HG03558 (cell line): ENCODE data around the gene ISCU.

Source experiments
- ATAC-seq: cut with Tn5 transposase; IDR thresholded peaks from one replicate; pipeline ENCODE4 v1.9.1; 2021; ENCODE audit warnings: moderate number of reproducible peaks; ENCODE audit not compliant: unreplicated experiment; ENCODE audit errors: extremely low read depth

Gene ISCU

DNA sequence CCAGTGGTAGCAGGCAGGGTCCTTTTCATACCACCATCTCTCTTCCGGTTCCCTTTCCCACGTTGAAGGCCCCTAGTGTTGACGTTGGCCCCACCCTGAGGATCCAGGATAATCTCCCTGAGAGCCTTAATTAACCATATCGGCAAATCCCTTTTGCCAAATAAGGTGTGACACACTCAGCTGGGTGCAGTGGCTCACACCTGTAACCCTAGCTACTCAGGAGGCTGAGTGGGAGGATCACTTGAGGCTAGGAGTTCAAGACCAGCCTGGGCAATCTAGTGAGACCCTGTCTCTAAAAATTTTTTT lies 38.3 kb downstream of the ISCU start:
- no peak for ATAC-seq

DNA sequence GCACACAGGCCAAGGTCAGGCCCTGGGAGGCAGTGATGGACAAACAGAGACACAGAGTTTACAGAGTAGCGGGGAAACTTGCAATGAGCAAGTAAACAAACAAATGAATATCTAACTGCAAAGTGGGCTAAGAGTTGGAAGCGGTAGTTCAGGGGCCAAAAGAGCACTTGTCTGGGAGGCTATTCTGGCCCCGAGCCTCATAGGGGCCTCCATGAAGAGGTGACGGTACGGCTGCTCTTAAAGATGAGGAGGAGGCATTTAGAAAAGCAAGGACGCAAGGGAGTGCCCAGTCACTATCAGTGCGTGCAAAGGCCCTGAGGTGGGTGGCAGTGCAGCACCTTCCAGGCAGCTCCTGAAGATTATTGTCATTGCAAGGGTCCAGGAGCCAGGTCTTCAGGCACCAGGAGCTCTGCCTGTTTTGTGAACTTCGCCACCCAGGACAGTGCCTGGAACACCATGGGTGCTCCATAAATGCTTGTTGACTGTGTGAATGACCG lies 39.9 kb downstream of the ISCU start:
- no peak for ATAC-seq

DNA sequence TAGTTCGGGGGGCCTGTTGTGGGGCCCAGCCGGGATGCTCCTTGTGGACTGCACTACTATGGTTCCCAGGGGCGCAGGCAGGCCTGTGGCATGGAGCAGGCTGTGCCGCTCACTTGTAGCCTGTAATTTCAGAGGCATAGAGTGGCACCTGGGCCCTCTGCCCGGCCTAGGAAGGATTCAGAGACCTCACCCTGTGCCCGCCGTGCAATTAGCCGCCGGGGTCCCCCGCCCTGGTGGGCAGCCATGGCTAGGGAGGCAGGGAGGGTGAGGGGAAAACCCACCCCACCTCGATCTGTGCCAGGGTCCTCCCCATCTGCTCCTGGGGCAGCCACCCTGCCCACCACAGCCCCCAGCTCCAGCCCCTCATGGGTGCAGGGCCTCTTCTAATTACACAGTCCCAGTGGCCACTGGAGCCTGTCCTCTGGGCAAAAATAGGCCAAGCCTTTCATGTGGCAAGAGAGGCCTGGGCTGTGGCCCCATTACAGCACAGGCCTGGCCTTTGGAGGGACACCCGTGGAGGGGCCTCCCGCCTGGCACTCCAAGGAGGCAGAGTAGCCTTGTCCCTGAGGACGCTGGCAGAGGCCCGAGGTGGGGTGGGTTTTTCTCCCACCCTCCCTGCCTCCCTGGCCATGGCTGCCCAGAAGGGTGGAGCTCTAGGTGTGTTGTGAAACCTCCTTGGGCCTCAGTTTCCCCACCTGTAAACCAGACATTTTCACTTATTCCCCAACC lies 40.7 kb downstream of the ISCU start:
- ATAC-seq, result no peak

DNA sequence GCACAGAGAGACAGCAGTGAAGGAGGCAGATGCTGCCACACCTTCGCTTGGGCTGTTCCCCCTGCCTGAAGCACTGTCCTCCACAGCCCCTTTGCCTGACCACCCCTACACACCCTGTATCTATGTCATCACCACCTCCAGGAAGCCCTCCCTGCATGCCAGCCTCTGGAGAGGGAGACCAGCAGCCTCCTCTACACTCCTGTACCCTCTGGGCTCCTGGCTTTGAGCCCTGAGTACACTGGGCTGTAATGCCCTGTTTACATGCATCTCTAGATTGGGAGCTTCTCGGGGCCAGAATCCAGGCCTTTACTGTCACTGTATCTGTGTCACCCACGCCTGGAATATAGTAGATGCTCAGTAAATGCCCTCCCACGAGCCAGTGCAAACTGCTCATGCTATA lies 41.3 kb downstream of the ISCU start:
- ATAC-seq, result no peak

DNA sequence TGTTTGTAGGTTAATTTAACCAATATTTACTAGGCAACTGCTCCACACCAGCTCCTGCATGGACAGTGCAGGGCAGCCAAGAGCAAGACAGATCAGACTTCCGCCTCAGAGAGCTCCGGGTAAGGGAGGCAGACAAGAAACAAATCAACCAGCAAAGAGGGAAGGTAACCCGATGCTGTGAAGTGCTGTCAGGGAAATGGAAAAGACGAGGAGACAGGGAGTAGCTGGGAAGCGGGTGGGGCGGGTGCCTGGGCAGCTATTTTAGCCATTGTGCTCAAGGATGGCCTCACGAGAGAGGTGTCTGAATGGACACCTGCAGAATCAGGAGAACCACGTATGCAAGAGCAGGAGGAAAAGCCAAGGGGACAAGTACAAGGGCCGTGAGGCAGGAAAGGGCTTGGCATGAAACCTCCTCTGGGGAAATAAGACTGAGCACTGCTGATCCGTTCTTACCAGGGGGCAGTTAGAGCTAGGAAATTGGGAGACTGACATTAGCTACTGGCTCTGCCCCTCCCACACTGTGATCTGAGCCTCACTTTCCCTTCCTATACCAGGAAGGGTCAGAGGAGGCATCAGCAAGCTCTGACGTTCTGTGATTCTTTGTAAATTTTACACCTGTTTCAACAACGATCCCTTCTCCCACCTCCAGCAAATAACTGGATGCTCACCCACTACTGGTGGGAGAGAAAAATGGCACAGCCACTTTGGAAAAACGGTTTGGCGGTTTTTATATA lies 42.0 kb downstream of the ISCU start:
- no peak for ATAC-seq

DNA sequence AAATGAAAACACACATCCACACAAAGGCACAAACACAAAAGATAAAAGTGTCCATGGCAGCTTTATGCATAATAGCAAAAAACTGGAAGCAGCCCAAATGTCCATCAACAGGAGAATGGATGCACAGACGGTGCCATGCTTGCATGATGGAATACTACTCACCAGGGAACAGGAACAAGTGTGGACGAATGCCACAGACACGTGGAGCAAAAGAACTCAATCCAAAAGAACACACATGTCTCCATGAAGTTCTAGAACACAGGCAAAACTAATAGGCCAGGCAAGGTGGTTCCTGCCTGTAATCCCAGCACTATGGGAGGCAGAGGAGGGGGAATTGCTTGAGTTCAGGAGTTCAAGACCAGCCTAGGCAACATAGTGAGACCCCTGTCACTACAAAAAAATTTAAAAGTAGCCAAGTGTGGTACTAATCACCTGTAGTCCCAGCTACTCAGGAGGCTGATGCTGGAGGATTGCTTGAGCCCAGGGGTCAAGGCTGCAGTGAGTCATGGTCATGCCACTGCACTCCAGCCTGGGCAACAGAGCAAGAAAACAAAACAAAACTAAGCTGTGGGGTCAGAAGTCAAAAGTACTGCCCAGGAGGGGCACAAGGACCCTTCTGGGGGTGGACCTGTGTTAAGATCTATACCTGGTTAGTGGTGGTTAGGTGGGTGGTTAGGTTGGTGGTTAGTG lies 42.7 kb downstream of the ISCU start:
- no peak for ATAC-seq

DNA sequence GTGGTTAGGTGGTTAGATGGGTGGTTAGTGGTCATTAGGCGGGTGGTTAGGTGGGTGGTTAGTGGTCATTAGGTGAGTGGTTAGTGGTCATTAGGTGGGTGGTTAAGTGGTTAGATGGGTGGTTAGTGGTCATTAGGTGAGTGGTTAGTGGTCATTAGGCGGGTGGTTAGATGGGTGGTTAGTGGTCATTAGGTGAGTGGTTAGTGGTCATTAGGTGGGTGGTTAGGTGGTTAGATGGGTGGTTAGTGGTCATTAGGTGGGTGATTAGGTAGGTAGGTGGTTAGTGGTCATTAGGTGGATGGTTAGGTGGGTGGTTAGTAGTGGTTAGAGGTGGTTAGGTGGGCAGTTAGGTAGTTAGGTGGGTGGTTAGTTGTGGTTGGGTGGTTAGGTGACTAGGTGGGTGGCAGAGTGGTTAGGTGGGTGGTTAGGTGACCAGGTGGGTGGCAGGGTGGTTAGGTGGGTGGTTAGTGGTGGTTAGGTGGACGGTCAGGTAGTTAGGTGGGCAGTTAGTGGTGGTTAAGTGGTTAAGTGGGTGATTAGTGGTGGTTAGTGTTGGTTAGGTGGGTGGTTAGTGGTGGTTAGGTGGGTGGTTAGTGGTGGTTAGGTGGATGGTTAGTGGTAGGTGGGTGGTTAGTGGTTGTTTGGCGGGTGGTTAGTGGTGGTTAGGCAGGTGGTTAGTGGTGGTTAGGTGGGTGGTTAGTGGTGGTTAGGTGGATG lies 43.5 kb downstream of the ISCU start:
- ATAC-seq, result no peak

DNA sequence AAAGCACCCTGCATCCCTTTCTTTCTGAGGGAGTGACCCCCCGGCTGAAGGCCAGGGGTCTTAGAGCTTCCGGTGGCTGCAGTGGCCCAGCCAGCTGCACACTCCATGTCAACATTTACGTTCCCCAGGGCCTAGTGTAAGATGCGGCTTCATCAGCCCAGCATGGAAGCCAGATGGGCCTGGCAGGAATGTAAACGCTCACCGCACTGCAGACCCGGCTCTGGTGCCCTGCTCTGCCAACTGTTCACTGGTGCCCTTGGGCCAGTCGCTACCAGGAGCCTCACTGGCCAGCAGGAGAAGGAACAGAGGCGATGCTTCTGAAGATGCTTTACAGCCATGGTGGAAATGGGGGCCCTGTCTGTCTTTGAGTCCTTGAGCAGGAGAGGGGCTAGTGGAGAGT lies 44.1 kb downstream of the ISCU start:
- no peak for ATAC-seq

DNA sequence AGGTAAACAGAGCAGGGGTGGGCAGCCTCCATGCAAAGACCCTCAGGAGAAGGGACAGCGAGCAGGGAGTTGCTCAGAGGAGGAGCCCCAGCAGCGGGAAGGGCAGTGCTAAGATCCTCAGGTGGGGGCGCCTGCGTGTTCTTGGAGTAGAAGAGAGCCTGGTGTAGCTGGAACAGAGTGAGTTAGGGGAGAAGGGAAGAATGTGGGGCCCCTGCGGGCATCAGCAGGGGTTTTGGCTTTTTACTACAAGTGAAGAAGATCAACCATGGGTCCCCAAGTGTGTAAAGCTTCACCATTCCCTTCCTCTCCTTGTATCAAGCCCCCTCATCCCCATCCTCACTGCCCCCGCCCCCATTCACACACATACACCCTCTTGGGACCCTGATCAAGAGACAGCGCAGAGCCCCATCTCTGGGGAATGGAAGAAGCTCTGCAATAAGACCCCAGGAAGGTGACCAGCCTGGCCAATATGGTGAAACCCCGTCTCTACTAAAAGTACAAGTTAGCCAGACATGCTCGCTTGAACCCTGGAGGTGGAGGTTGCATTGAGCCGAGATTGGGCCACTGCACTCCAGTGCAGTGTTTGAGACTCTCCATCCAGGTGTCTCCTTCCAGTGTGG lies 45.7 kb downstream of the ISCU start:
- ATAC-seq, result no peak

DNA sequence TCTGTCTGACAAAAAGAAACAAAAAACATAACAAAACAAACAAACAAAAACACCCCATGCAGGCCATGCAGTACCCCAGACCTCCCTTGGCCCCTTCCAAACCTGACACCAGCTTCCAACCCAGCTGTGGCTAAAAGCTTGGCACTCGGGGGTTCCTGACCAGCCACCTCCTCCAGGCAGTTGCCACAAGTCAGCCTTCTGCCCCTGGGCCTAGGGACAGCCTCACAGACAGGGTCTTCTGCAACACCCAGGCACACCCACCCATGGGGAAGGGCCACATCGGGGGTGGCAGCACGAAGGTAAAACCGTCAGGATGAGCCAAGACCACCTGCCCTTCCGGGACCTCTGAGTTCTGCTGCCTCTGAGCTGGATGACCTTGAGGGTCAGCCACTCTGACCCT lies 46.2 kb downstream of the ISCU start:
- no peak for ATAC-seq

DNA sequence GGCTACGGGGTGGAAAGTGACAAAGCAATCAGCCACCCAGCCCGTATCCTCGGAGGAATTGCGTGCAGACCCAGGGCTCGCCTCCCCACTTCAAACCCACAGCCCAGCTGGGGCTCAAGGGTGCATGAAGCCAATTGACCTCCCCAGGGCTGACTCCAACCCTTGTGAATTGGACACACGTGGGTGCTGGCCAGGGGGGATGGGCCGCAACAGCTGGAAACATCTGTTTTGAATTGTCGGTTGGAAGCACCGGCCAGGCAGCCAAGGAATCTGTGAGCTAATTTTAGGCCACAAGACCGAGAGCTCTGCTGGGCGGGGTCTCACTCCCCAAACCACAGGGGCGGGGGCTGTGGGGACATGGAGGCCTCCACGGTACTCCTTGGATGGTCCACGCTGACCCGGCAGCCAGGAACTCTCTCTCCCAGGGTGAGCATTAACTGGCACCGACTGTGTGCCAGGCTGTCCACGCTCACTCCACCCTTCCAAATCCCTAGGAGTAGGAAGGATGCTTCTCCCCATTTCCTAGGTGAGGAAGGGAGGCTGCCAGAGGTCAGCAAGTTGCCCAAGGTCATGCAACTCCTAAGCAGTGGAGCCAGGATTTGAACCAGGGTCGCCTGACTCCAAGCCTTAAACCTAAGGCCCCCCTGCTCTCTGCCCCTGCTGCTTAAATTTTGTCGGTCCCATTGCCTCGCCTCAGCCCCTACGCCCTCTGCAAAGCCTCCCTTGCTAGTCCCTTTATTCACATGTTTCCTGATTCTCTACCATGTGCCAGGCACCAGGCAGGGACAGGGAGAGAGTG lies 47.3 kb downstream of the ISCU start:
- no peak for ATAC-seq

DNA sequence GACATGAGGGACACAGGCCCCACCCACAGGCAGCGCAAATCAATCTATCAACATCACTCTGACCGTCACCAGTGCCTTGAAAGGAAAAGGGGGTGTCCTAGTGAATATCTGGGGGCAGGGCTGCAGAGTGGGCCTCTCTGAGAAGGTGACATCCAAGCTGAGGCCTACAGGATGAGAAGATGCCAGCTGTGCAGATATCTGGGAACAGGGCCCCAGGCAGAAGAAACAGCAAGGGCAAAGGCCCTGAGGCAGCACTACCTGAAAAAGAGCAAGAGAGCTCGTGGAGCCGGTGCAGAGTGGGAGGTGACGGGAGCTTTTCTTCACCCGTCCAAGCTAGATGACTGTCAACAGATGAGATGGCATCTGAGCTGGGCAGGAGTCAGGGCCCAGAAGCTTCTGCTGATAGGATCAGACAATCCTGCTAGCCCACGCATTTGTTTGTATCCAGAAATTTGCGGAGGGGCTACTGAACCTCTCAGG lies 48.0 kb downstream of the ISCU start:
- no peak for ATAC-seq

DNA sequence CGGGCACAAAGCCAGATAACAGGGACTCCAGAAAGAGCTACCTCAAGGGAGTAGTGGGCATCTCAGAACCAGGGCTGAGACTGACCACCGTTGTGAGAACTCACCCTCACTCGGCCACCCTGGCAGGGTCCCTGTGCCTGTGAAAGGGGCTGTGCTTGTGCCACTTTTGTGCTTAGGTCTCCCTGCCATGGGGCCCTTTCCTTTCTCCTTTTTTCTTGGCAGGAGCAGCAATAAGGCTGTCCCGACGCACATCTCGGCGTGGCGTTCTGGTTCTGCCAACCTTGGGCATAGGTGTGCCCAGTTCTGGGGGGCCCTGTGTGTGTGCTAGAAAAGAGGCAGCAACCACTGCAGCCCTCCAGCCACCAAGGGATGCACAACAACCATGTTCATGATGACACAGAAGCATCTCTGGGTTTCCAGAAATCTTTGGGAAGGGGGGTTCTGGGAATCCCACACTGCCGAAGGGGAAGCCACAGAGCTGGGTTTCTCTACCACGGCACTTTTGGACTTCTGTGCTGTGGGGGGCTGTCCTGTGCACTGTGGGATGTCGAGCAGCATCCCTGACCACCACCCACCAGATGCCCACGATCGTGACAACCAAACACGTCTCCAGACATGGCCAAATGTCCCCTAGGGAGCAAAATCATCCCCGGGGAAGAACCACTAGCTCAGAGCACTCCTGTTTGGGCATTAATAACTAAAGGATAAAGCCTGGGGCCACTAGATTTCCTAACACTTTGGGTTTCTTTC lies 48.6 kb downstream of the ISCU start:
- ATAC-seq, result no peak

DNA sequence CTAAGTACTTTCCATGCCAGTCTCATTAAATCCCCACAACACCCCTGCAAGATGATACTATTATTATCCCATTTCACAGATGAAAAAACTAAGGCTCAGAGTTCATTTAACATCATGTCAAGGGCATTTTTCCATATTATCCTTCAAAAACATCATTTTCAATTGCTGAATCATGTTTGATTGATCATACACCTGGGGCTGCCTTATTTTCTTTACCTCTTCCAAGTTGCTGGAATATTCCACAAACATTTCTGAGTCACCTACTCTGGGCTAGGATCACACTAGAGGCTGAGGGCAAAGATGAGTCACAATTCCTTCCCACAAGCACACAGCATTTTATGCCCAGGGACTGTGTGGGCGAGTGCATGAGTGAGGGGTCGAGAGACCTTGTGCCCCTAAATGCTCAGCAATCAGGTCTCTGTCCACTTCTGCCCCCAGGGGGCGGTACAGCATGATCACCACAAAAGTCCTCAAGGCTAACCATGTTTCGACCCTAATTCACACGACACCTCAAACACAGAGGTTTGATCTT lies 49.6 kb downstream of the ISCU start:
- no peak for ATAC-seq

DNA sequence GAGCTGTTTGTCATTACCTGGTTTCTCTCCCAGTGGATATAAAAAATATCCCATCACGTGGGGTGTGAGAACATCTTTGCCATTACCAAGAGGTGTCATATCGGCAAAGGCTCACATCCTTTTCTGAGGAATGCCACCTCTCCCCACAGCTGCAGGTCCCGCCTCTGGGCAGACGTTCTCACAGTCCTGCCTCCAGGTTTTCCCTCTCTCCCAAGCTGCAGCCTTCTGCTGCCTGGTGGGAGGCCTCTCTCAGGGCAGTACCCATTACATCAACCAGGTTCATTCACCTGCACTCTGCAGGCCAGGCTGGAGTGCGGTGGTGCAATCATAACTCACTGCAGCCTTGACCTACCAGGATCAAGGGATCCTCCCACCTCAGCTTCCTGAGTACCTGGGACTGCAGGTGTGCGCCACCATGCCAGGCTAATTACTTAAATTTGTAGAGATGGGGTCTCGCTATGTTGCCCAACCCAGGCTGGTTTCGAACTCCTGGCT lies 50.4 kb downstream of the ISCU start:
- no peak for ATAC-seq

DNA sequence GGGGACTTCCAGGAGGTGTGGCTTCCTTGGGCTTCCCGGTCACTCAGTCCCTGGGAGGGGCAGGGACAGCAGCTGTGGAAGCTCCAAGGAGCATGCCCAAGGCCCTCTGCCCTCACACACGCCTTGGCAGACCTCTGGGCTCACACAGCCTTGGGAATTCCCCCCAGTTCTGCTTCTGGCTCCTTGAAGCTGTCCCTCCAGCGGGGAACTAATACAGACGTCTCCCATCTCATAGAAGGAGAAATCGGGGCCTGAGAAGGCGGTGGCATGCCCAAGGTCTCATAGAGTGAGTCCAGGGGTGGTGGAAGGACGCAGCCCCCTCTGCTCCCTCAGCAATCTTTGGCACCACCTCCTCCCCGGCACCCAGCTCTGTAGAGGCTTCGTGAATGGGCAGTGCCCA lies 51.2 kb downstream of the ISCU start:
- ATAC-seq, result no peak

DNA sequence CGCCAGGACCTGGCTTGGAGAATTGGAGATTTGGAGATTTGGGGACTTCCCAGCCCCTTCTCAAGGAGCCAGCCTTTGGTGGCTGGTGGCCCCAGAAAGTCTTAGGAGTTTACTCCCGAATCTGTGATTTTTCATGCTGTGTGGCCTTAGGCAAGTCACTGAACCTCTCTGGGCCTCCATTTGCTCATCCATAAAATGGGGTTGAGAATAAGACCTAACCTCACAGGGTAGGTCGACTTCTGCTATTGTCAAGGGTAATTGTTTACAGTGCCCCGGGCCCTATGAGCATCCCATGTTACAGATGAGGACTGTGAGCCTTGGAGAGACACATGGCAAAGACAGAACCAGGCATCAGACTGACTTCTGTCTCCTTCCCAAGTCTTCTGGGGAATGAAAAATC lies 51.6 kb downstream of the ISCU start:
- no peak for ATAC-seq

DNA sequence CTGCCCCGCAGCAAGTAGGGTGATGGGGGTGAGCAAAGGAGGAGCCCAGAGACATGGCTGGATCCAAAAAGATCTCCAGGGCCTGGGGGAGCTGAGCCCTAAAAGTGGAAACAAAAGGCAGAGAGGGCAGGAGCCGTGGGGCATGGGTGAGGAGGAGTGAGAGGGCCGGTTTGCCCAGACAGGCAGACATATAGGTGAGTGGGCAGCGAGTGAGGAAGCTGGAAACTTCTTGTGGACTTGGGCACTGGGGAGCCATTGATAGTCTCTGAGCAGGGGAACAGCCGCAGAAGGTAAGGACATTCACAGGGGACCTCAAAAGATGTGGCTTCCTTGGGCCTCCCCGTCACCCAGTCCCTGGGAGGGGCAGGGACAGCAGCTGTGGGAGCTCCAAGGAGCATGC lies 52.2 kb downstream of the ISCU start:
- no peak for ATAC-seq
